HG03460 (cell line): Measurements from ENCODE around the gene DOCK9.
"Not testable (repeated sequence)": the region's sequence is repeated elsewhere in the genome, so short reads cannot be mapped to it uniquely, and the experiment has no call there.

Experiments
- ATAC-seq: cut with Tn5 transposase; IDR thresholded peaks from one replicate; pipeline ENCODE4 v1.9.1; 2021; ENCODE audit not compliant: unreplicated experiment

Gene DOCK9

GRCh38 chr13:98826146-98826545 lies 151.7 kb downstream of the DOCK9 start:
- ATAC-seq: no peak

GRCh38 chr13:98825659-98826058 lies 152.2 kb downstream of the DOCK9 start:
- ATAC-seq: no peak

GRCh38 chr13:98824376-98825160 lies 153.3 kb downstream of the DOCK9 start:
- no peak for ATAC-seq

- no peak for ATAC-seq
These were observed 154.4 kb downstream of the DOCK9 start for GRCh38 chr13:98823442-98823841.

GRCh38 chr13:98822225-98822606 lies 155.6 kb downstream of the DOCK9 start:
- no peak for ATAC-seq

GRCh38 chr13:98821372-98822224 lies 156.3 kb downstream of the DOCK9 start:
- no peak for ATAC-seq

GRCh38 chr13:98820744-98821371 lies 157.0 kb downstream of the DOCK9 start:
- no peak for ATAC-seq

DNA sequence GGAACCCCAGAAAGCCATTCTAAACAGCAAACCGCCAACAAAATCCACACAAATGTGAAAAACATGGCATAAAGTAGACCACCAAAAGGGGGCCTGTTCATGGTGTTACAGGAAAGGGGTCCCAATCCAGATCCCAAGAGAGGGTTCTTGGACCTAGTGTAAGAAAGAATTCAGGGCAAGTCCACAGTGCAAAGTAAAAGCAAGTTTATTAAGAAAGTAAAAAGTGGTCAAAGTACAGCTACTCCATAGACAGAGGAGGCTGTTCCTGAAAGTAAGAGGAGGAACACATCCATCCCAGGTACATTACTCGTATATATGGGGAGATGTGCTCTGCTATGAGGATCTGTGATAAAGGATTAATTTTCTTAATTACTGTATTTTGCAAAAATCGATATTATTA lies 157.6 kb downstream of the DOCK9 start:
- ATAC-seq: no peak

GRCh38 chr13:98819382-98820010 lies 158.4 kb downstream of the DOCK9 start:
- ATAC-seq: no peak

DNA sequence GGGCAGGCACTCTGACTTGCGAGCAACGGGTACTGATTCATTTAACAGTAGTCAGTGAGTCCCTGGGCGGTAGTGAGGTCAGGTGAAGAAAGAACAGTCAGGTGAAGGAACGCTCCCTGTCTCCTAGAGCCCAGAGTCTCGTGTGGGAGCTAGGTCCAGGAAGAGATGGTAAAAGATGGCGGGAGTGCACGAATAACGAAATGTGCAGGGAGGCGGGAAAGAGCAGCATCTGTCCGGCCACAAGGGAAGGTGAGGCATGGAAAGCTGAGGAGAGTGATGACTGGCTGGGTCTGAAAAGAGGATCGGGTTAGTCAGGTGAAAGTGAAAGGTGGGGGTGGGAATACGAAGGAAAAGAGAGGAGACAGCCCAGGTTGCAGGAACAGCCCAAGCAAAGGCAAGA lies 161.5 kb downstream of the DOCK9 start:
- no peak for ATAC-seq

DNA sequence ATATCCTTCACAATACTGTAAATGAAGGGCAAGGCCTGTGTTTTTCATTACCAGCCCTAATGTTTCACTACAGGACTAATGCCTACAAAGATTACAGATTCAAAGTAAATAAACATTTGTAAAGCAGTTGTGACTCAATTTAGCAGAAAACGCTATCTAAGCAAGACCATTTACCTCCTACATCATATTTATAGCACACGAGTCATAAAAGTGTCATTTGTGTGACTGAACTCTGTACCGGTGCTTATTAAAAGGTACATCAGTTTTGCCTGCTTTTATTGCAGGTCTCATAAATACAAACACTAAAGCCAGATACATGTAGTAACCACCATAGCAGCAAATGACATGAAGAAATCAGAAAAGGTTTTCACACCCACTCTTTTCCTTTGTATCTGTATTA lies 163.9 kb downstream of the DOCK9 start:
- no peak for ATAC-seq

- ATAC-seq: not testable (repeated sequence)
These were observed 165.6 kb downstream of the DOCK9 start for GRCh38 chr13:98812186-98812790.

DNA sequence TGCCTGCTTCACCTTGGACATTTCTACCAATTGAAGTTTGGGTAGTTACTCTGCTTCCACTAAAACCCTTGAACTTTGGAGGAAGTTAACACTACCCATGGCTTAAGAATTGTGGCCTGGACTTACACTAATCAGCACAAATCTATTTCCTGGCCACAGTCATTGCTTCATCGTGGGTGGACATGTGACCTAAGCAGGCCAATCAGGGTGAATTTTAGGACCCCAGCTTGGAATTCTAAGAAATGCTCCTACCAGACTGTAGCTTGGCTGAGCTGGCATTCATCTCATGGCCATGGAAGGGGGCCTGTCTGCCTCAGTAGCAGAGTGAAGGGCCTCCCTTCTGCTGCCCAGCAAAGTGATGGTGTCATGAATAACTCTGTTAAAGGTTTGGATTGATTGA lies 167.1 kb downstream of the DOCK9 start:
- ATAC-seq: no peak

DNA sequence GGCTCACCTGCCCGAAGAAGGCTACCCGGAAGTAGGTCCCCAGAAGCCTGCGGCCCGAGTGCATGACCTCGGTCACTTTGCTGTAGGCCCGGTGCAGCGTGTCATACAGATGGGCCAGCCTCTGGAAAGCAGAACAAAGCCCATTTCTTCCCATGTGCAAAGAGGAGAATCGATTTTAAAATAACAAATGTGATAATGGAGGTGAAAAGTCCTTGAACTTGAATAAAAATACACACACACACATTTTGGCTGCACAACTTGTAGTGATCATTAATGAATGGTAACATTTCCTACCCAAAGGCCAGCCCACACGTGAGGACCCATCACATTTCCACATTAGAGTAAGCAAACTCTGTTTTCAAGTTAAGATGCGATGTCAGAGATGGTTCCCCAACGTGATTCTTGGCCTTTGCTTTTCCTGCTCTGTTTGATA lies 168.5 kb downstream of the DOCK9 start:
- no peak for ATAC-seq

- no peak for ATAC-seq
These were observed 170.1 kb downstream of the DOCK9 start for GRCh38 chr13:98807774-98808173.

- no peak for ATAC-seq
These were observed 173.5 kb downstream of the DOCK9 start for GRCh38 chr13:98804336-98804855.

GRCh38 chr13:98803921-98804320 lies 173.9 kb downstream of the DOCK9 start:
- ATAC-seq: no peak

DNA sequence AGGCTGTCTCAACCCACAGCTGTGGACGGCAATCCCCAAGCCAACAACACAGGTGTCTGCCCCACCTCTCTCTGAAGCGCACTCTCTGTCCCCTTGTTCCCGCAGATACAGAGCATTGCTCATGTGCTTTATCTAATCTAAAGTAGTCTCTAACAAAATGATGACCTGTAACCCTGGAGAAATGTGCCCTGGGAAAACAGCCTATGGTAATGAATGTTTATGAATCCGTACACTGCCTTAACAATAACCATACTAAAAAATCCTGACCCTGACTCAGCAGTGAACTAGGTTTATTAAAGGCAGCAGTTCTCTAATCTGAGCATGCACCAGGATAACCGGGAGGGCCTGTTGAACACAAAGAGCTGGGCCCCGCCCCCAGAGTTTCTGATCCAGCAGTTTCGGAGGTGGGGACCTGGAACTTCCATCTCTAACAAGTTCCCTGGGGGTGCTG lies 174.7 kb downstream of the DOCK9 start:
- ATAC-seq: no peak

GRCh38 chr13:98802559-98802958 lies 175.3 kb downstream of the DOCK9 start:
- no peak for ATAC-seq

DNA sequence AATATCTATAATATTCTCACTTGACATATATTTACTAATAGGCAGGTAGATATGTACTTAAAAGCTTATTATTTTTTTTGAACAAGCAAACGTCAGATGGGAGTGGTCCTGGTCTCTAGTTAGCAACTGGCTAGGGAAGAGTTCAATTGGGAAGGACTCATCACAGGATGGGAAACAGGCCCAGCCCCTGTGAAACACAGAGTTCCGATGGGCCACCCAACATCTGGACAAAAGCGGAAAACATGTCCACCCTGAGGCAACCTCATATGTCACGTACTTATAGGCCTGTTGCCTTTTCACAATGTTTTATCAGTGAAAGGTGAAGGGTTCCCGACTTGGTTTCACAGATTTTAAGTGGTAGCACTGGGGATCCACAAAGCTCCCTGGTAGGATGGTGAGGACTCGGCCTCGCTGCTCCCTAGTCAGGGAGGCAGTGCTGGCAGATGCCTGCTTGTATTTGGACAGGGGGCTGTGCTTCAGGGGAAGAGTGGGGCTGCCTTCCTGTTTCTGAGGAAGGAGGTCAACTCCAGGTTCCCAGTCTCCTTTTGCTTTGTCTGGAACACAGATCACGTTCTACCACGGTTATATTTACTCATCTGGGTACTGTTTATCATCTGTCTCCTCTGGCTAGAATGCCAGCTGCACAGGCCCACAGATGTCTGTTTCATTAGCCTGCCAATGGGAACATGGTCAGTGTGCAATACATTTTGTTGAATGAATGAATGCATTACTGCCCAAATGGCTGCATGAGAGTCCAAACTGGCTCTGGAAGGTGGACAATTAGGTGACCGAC lies 176.0 kb downstream of the DOCK9 start:
- ATAC-seq: no peak
